Fibroblast of lung (primary cell): Measurements from ENCODE around the gene DIAPH3.

Source experiments
- EZH2 ChIP-seq: IDR thresholded peaks from 2 replicates; pipeline ENCODE4 v1.5.1; 2012; ENCODE audit warnings: low read length, control low read depth, mild to moderate bottlenecking; ENCODE audit errors: missing control alignments
- TF ChIP-seq, protein P1 (sequence below), 2 donors: IDR thresholded peaks in 1 of 2; conservative IDR thresholded peaks in 1 of 2; 1 replicate in 1 of 2; 2 replicates in 1 of 2; pipeline ENCODE4 v1.5.1; 2011 to 2012; ENCODE audit warnings: low read length in 2 of 2, control low read depth in 1 of 2, inconsistent platforms in 1 of 2, low read depth in 1 of 2, mild to moderate bottlenecking in 1 of 2

DNA sequence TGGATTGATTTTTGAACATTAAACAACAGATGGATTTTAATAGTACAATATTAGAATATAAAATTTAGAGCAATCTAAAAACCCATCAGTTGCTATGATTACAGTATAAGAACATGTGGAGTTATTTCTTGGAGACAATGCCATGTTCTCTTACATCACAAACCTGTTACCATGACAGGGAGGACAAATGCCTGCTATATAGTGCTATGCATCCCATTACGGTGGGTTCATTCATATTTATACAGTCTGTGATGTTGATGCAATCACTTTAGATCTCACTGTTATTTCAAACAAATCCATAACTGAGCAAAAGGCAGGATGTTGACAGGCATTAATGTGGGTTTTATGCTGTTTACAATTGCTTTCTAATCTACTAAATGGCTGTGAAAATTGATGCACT is 467.5 kb downstream of the DIAPH3 start:
- TF ChIP-seq, protein P1, sequence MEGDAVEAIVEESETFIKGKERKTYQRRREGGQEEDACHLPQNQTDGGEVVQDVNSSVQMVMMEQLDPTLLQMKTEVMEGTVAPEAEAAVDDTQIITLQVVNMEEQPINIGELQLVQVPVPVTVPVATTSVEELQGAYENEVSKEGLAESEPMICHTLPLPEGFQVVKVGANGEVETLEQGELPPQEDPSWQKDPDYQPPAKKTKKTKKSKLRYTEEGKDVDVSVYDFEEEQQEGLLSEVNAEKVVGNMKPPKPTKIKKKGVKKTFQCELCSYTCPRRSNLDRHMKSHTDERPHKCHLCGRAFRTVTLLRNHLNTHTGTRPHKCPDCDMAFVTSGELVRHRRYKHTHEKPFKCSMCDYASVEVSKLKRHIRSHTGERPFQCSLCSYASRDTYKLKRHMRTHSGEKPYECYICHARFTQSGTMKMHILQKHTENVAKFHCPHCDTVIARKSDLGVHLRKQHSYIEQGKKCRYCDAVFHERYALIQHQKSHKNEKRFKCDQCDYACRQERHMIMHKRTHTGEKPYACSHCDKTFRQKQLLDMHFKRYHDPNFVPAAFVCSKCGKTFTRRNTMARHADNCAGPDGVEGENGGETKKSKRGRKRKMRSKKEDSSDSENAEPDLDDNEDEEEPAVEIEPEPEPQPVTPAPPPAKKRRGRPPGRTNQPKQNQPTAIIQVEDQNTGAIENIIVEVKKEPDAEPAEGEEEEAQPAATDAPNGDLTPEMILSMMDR (conservative IDR thresholded peaks at IDR 0.05 in 1 of 2, IDR thresholded peaks at IDR 0.05 in 1 of 2; ENCODE audit: low read depth in 1 of 2, low read length in 2 of 2), result no peak
- no peak for TF ChIP-seq EZH2
